Right lobe of liver (tissue), 4 donors: ENCODE measurements around the gene FCRL1.

Source experiments
- CTCF ChIP-seq, 4 donors: fragments of 200-600 bp in 3 of 4; fragments of 450-650 bp in 1 of 4; IDR thresholded peaks; one replicate each; pipeline versions ENCODE4 v1.5.1 to v1.8.0; 2016 to 2022; ENCODE audit warnings: antibody characterized with exemption in 4 of 4, mild to moderate bottlenecking in 2 of 4
- POLR2A ChIP-seq: fragments of 450-650 bp; IDR thresholded peaks from one replicate; pipeline ENCODE4 v1.6.1; 2017; ENCODE audit warnings: antibody characterized with exemption, mild to moderate bottlenecking
- donor health status: DM: no; HTN: no; CAD: no.
- donor health status: DM: no; HTN: no; CAD: no.
- donor health status: DM: no; HTN: yes; CAD: no.

- TF ChIP-seq POLR2A = no peak
- no peak for TF ChIP-seq CTCF (IDR thresholded peaks at IDR 0.05)
These were observed 13.2 kb upstream of the FCRL1 start for GRCh38 chr1:157833145-157833544.
